Esophagus muscularis mucosa (tissue), 4 donors: ENCODE measurements around the gene CSTF2. TPM values are rescaled to one million over a fixed set of nuclear protein-coding genes. Genes with fewer than 3 reads are reported as not detected.

Experiments
- DNase-seq: peaks from one replicate; pipeline ENCODE4 v3.0.0-alpha.2; 2017; ENCODE audit errors: extremely low spot score
- H3K27ac ChIP-seq, 4 donors: fragments of 200-600 bp; sonication (generic); replicated peaks in 1 of 4; 1 replicate in 3 of 4; 2 replicates in 1 of 4; pipeline ENCODE4 v1.5.1; 2016 to 2019; ENCODE audit warnings: mild to moderate bottlenecking in 1 of 4
- H3K27me3 ChIP-seq, 4 donors: fragments of 200-600 bp; sonication (generic); one replicate each; pipeline versions ENCODE4 v1.5.1 to v1.6.0; 2016 to 2019
- H3K36me3 ChIP-seq, 4 donors: fragments of 200-600 bp; sonication (generic); one replicate each; pipeline ENCODE4 v1.5.1; 2016 to 2019
- H3K4me1 ChIP-seq, 4 donors: fragments of 200-600 bp; sonication (generic); one replicate each; pipeline ENCODE4 v1.5.1; 2016 to 2019
- H3K4me3 ChIP-seq, 4 donors: fragments of 200-600 bp; sonication (generic); 1 replicate in 2 of 4; 2 replicates in 2 of 4; pipeline ENCODE4 v1.5.1; 2016 to 2019; ENCODE audit warnings: mild to moderate bottlenecking in 4 of 4, moderate library complexity in 1 of 4
- H3K9me3 ChIP-seq, 4 donors: fragments of 200-600 bp; sonication (generic); 1 replicate in 3 of 4; 2 replicates in 1 of 4; pipeline ENCODE4 v1.5.1; 2016 to 2019
- EP300 ChIP-seq: sonication (generic); formaldehyde crosslinking; IDR thresholded peaks from one replicate; pipeline ENCODE4 v1.6.1; 2017; ENCODE audit warnings: antibody characterized with exemption
- POLR2A ChIP-seq: fragments of 450-650 bp; IDR thresholded peaks from one replicate; pipeline ENCODE4 v1.6.1; 2017; ENCODE audit warnings: antibody characterized with exemption, moderate library complexity, mild to moderate bottlenecking, low read depth
- POLR2AphosphoS5 ChIP-seq, 2 donors: sonication (generic); formaldehyde crosslinking; IDR thresholded peaks; one replicate each; pipeline ENCODE4 v1.6.1; 2017; ENCODE audit warnings: antibody characterized with exemption in 2 of 2
- WGBS: methylation state at CpG from one replicate; pipeline ENCODE4 v1.1.5; 2018; 5-methylcytosine and 5-hydroxymethylcytosine counted together
- intact Hi-C: fragments of 100-400 bp; cut with DNase I; formaldehyde crosslinking; loops from one replicate; pipeline ENCODE4 v1.15.1; 2023
- small RNA-seq, 3 donors: library from RNA; depleted of rRNA; stranded (forward); fragments of <200 nt; gene quantifications; one replicate each; pipeline ENCODE3, GENCODE V24; 2016
- total RNA-seq, 4 donors: library from RNA; depleted of rRNA; stranded (reverse); fragments of >200 nt; gene quantifications; one replicate each; pipeline versions ENCODE4 v1.1.0 to v1.2.1, GENCODE V29; 2016
- TF ChIP-seq, protein P1 (sequence below), 3 experiments: fragments of 200-600 bp in 2 of 3; fragments of 450-650 bp in 1 of 3; sonication (generic) in 2 of 3; IDR thresholded peaks; one replicate each; pipeline ENCODE4 v1.5.1; 2017 to 2019; ENCODE audit warnings: antibody characterized with exemption in 3 of 3, mild to moderate bottlenecking in 2 of 3, moderate library complexity in 1 of 3

Gene CSTF2
- total RNA-seq, 4 donors from 2014 or later: 7.6 to 9.2 (median 8.6) TPM

- no peak for DNase-seq
- no peaks in the 10 kb centered on the region for H3K4me1 ChIP-seq
- intact Hi-C loops: no loop called here
- H3K9me3 ChIP-seq: no peaks in the 10 kb centered on the region
- no peaks in the 10 kb centered on the region for H3K27me3 ChIP-seq
- H3K27ac ChIP-seq: no peak overlapping the region
- H3K4me3 ChIP-seq: no peak overlapping the region
- H3K36me3 ChIP-seq: no peaks in the 10 kb centered on the region
- TF ChIP-seq, protein P1, sequence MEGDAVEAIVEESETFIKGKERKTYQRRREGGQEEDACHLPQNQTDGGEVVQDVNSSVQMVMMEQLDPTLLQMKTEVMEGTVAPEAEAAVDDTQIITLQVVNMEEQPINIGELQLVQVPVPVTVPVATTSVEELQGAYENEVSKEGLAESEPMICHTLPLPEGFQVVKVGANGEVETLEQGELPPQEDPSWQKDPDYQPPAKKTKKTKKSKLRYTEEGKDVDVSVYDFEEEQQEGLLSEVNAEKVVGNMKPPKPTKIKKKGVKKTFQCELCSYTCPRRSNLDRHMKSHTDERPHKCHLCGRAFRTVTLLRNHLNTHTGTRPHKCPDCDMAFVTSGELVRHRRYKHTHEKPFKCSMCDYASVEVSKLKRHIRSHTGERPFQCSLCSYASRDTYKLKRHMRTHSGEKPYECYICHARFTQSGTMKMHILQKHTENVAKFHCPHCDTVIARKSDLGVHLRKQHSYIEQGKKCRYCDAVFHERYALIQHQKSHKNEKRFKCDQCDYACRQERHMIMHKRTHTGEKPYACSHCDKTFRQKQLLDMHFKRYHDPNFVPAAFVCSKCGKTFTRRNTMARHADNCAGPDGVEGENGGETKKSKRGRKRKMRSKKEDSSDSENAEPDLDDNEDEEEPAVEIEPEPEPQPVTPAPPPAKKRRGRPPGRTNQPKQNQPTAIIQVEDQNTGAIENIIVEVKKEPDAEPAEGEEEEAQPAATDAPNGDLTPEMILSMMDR (IDR thresholded peaks at IDR 0.05): no peak
- no peak for TF ChIP-seq POLR2AphosphoS5 (IDR thresholded peaks at IDR 0.05)
- no peak for TF ChIP-seq POLR2A
- no peak for TF ChIP-seq EP300
- WGBS: 55% methylated on average over 4 of the region's 4 CpGs
These were observed 63.5 kb downstream of the CSTF2 start for GRCh38 chrX:100883654-100884053.

Small RNAs within 50 kb of the gene (small RNA-seq; reads per million reads assigned to genes)
- 0 reads per million in 3 donors for gene RF00411

Other genes starting within 250 kb of the CSTF2 start
- gene TNMD, start 235.5 kb upstream of the CSTF2 start, total RNA-seq: under 1 TPM in 2 of 4 donors, not detected in 2; 0.33 to 0.58 TPM
- 1 to 10 TPM; 5.4 to 8.3 (median 6.8) TPM for gene TSPAN6, start 183.6 kb upstream of the CSTF2 start, total RNA-seq
- gene SRPX2, start 176.2 kb upstream of the CSTF2 start, total RNA-seq: 10 to 100 TPM; 29.8 to 57.3 (median 39.6) TPM
- gene SYTL4, start 88.3 kb upstream of the CSTF2 start, total RNA-seq: 10 to 100 TPM; 14.9 to 30.7 (median 27.8) TPM
- not detected for gene NOX1, start 54.0 kb downstream of the CSTF2 start, total RNA-seq
- gene XKRX, start 108.5 kb downstream of the CSTF2 start, total RNA-seq: under 1 TPM in 1 of 4 donors, not detected in 3; 0.17 TPM
- not detected for gene ARL13A, start 149.3 kb downstream of the CSTF2 start, total RNA-seq
- 10 to 100 TPM; 11.1 to 15.9 (median 15.7) TPM for gene TRMT2B, start 231.7 kb downstream of the CSTF2 start, total RNA-seq